Measurements from ENCODE around the gene RAD23A. TPM values are rescaled to one million over a fixed set of nuclear protein-coding genes. Genes with fewer than 3 reads are reported as not detected.
"Not testable (repeated sequence)": the region's sequence is repeated elsewhere in the genome, so short reads cannot be mapped to it uniquely, and the experiment has no call there.

Gene RAD23A
- total and polyA plus RNA-seq, 2 donors (not counting 3 experiments of a cell fraction or from before 2014, with no cell fraction given): 66.9 to 102 TPM

DNA sequence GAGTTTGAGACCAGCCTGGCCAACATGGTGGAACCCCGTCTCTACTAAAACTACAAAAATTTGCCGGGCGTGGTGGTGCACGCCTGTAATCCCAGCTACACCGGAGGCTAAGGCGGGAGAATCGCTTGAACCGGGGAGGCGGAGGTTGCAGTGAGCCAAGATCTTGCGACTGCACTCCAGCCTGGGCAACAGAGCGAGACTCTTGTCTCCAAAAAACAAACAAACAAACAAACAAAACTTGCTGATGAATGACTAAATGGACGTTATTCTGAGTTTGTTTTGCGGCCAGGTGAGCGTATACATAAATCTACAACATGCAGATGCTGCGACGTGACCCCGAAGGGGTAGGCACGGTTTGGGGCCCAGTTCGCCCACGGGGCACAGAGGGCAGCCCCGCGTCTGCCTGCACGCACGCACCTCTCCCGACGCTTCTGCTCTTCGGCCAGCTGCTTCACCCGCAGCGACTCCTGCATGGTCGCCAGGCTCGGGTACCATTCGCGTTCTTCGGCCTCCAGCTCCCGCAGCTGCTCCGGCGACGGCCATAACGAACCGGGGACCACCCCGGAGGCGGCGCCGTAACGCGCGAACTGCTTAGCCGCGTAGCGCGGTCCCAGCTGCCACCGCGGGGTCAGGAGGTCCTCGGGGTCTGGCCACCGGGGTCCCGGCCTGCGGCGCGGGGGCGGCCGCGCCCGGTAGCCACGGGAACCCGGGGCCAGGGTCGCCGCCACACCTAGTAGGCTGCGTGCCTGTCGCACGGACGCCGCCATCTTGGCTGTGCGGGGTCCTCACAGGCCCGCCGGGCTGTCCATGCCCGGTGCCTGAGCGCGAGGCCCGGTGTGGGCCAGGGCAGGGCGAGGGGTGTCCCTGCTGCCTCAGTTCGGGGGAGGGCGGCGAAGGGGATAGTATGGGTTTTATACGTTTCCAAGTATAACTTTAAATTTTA is 11.1 kb downstream of the RAD23A start, which contains the start of gene GADD45GIP1:
TSS of gene GADD45GIP1 (minus strand) at position 778 of the 943 bp plus-strand sequence. CDS start at position 767, 11 bp downstream.
- Histone ChIP-seq H3K79me2 (ENCODE audit: control insufficient read depth, insufficient read depth, low read length) (peaks cover 40% of the 10 kb centered on the region), H3K9ac (replicated peaks; ENCODE audit: extremely low read depth, insufficient read depth, low read length) (peak within 1 kb of the TSS; percentile 89), H4K20me1 (replicated peaks; ENCODE audit: control insufficient read depth, extremely low read depth, insufficient read depth, low read length) (no peaks in the 10 kb centered on the region), H3K9me1 (replicated peaks; ENCODE audit: control insufficient read depth, extremely low read depth, insufficient read depth, low read length) (no peaks in the 10 kb centered on the region), H3K27me3 (ENCODE audit: control insufficient read depth in 2 of 2, insufficient read depth in 2 of 2, low read length in 2 of 2) (no peaks in the 10 kb centered on the region), H3K27ac (ENCODE audit: insufficient read depth, low read depth, low read length) (peak within 1 kb of the TSS; percentile 72), H3K36me3 (ENCODE audit: control insufficient read depth in 2 of 2, extremely low read depth in 1 of 2, insufficient read depth in 2 of 2, low read length in 2 of 2) (peaks cover 4 to 11% of the 10 kb centered on the region in 2 experiments), H3K4me3 (replicated peaks in 1 of 3; ENCODE audit: insufficient read depth in 1 of 3, low read depth in 1 of 3, low read length in 3 of 3) (peak within 1 kb of the TSS; percentile 64 to 81 (median 65)), H3K4me1 (ENCODE audit: control insufficient read depth, extremely low read depth, insufficient read depth, low read length) (peaks cover 38% of the 10 kb centered on the region), H3K9me3 (replicated peaks; ENCODE audit: control insufficient read depth, insufficient read depth, low read length) (no peaks in the 10 kb centered on the region), H3K4me2 (ENCODE audit: insufficient read depth, low read length) (peak within 1 kb of the TSS; percentile 70), H2AFZ (ENCODE audit: low read depth, low read length) (peak within 1 kb of the TSS; percentile 91)
- peak; percentile 84 for FAIRE-seq
- dilution Hi-C loops (cut with MboI; ENCODE audit: extremely low pct_ligation_motif_present, low sequenced_read_pairs): no loop called here
- intact Hi-C loops (cut with micrococcal nuclease): loop anchor here (1.0 kb wide), 1 partner anchor 9 kb away; no protein-coding TSS in a partner anchor
- TSS peak; percentile 51 for BruUV-seq (replicated peaks)
- ChIA-PET CTCF (interaction anchor here (1.7 to 3.6 kb wide), 2 partner anchors 9 to 21 kb away, joined by 5 to 15 read pairs; no protein-coding TSS in a partner anchor), POLR2A (interaction anchor here (0.5 to 1.5 kb wide), 3 partner anchors 11 to 118 kb away, joined by 3 to 7 read pairs (median 5); partner anchors contain the start of gene RAD23A)
- peak; percentile 80 for DNase-seq (ENCODE audit: low read depth, low spot score)
- TF ChIP-seq JUN (IDR thresholded peaks at IDR 0.05; ENCODE audit: borderline replicate concordance, insufficient read depth, insufficient read length, low read depth) (no peak), EZH2 (IDR thresholded peaks at IDR 0.05; ENCODE audit: borderline replicate concordance, low read depth, low read length, severe bottlenecking) (no peak), FOS (IDR thresholded peaks at IDR 0.05; ENCODE audit: borderline replicate concordance, insufficient read depth, low read length) (no peak), GATA2 (IDR thresholded peaks at IDR 0.05; ENCODE audit: insufficient read depth, insufficient read length, low read depth, low read length) (no peak), POLR2AphosphoS5 (IDR thresholded peaks at IDR 0.05; ENCODE audit: insufficient read depth, low read depth, low read length) (peak; percentile 95), MYC (IDR thresholded peaks at IDR 0.05; ENCODE audit: low read depth, low read length) (peak; percentile 65), POLR2A (IDR thresholded peaks at IDR 0.05; ENCODE audit: low read depth, low read length) (peak; percentile 96)
- TF ChIP-seq, protein P1, sequence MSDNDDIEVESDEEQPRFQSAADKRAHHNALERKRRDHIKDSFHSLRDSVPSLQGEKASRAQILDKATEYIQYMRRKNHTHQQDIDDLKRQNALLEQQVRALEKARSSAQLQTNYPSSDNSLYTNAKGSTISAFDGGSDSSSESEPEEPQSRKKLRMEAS (IDR thresholded peaks at IDR 0.05; ENCODE audit: insufficient read depth, insufficient read length): peak; percentile 36
- TF ChIP-seq, protein P2, sequence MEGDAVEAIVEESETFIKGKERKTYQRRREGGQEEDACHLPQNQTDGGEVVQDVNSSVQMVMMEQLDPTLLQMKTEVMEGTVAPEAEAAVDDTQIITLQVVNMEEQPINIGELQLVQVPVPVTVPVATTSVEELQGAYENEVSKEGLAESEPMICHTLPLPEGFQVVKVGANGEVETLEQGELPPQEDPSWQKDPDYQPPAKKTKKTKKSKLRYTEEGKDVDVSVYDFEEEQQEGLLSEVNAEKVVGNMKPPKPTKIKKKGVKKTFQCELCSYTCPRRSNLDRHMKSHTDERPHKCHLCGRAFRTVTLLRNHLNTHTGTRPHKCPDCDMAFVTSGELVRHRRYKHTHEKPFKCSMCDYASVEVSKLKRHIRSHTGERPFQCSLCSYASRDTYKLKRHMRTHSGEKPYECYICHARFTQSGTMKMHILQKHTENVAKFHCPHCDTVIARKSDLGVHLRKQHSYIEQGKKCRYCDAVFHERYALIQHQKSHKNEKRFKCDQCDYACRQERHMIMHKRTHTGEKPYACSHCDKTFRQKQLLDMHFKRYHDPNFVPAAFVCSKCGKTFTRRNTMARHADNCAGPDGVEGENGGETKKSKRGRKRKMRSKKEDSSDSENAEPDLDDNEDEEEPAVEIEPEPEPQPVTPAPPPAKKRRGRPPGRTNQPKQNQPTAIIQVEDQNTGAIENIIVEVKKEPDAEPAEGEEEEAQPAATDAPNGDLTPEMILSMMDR (IDR thresholded peaks at IDR 0.05; ENCODE audit: extremely low read depth in 1 of 2, insufficient read depth in 1 of 2, low read depth in 1 of 2, low read length in 2 of 2): no peak

DNA sequence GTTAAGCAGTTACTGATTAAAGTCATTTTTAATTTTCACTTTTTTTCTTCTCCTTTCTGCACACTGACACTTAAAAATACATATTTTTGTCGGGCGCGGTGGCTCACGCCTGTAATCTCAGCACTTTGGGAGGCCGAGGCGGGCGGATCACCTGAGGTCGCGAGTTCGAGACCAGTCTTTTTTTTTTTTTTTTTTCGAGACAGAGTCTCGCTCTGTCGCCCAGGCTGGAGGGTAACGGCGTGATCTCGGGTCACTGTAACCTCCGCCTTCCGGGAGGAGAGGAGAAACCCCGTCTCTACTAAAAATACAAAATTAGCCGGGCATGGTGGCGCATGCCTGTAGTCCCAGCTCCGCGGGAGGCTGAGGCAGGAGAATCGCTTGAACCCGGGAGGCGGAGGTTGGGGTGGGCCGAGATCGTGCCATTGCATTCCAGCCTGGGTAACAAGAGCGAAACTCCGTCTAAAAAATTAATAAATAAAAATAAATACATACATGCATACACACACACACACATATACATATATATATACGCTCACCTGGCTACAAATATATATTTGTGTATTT is 11.8 kb downstream of the RAD23A start:
- peaks cover 2 to 11% of the 10 kb centered on the region in 2 experiments for H3K36me3 ChIP-seq (ENCODE audit: control insufficient read depth in 2 of 2, extremely low read depth in 1 of 2, insufficient read depth in 2 of 2, low read length in 2 of 2)
- H3K9me3 ChIP-seq (replicated peaks; ENCODE audit: control insufficient read depth, insufficient read depth, low read length); dilution Hi-C loops (cut with MboI; ENCODE audit: extremely low pct_ligation_motif_present, low sequenced_read_pairs); H4K20me1 ChIP-seq (replicated peaks; ENCODE audit: control insufficient read depth, extremely low read depth, insufficient read depth, low read length); DNase-seq (ENCODE audit: low read depth, low spot score); FAIRE-seq; H3K9me1 ChIP-seq (replicated peaks; ENCODE audit: control insufficient read depth, extremely low read depth, insufficient read depth, low read length); POLR2A ChIA-PET; H3K27me3 ChIP-seq (ENCODE audit: control insufficient read depth in 2 of 2, insufficient read depth in 2 of 2, low read length in 2 of 2); BruUV-seq (replicated peaks): not testable (repeated sequence)
- peak overlapping the region; percentile 72 for H3K27ac ChIP-seq (ENCODE audit: insufficient read depth, low read depth, low read length)
- CTCF ChIA-PET: interaction anchor here (3.6 kb wide), 1 partner anchor 8 kb away, joined by 15 read pairs; no protein-coding TSS in a partner anchor
- H2AFZ ChIP-seq (ENCODE audit: low read depth, low read length): peak overlapping the region; percentile 91
- intact Hi-C loops (cut with micrococcal nuclease): loop anchor here (1.0 kb wide), 1 partner anchor 8 kb away; no protein-coding TSS in a partner anchor
- peak overlapping the region; percentile 70 for H3K4me2 ChIP-seq (ENCODE audit: insufficient read depth, low read length)
- peak overlapping the region; percentile 64 to 81 (median 65) for H3K4me3 ChIP-seq (replicated peaks in 1 of 3; ENCODE audit: insufficient read depth in 1 of 3, low read depth in 1 of 3, low read length in 3 of 3)
- peaks cover 33% of the 10 kb centered on the region for H3K4me1 ChIP-seq (ENCODE audit: control insufficient read depth, extremely low read depth, insufficient read depth, low read length)
- peak overlapping the region; percentile 89 for H3K9ac ChIP-seq (replicated peaks; ENCODE audit: extremely low read depth, insufficient read depth, low read length)
- peaks cover 40% of the 10 kb centered on the region for H3K79me2 ChIP-seq (ENCODE audit: control insufficient read depth, insufficient read depth, low read length)
